SK-N-SH (cell line): ENCODE data around the gene SMS. TPM values are rescaled to one million over a fixed set of nuclear protein-coding genes. Genes with fewer than 3 reads are reported as not detected.

ENCODE experiments used
- CTCF ChIA-PET: fragments of 300-600, 350-600 bp; formaldehyde crosslinking; extraction: SDS; loops from one replicate; lab custom pipeline; 2021; lab: Yijun Ruan, JAX
- POLR2A ChIA-PET: fragments of 350-600 bp; sonication (Branson Sonifier 250); formaldehyde crosslinking; extraction: SDS; loops from one replicate; lab custom pipeline; 2020; ENCODE audit warnings: antibody characterized with exemption, inconsistent platforms; lab: Yijun Ruan, JAX
- DNase-seq: peaks from one replicate; pipeline ENCODE4 v3.0.0; 2012
- H2AFZ ChIP-seq: fragments of 200-600 bp; sonication (generic); 2 replicates; pipeline ENCODE4 v1.8.1; 2016; ENCODE audit warnings: antibody characterized with exemption, mild to moderate bottlenecking, low read depth
- H3F3A ChIP-seq: fragments of 200-600 bp; sonication (generic); replicated peaks from 2 replicates; pipeline ENCODE3; 2016; ENCODE audit warnings: antibody characterized with exemption, mild to moderate bottlenecking; ENCODE audit not compliant: insufficient read depth
- H3K27ac ChIP-seq, 2 experiments: fragments of 200-500 bp in 1 of 2; fragments of 200-600 bp in 1 of 2; sonication (Bioruptor generic) in 1 of 2; sonication (generic), shearing (Covaris generic) in 1 of 2; 2 replicates each; pipeline versions ENCODE4 v1.5.1 to v1.6.1; 2014 to 2016; ENCODE audit warnings: low read depth in 2 of 2, inconsistent platforms in 1 of 2, low read length in 1 of 2, mild to moderate bottlenecking in 1 of 2, mixed read lengths in 1 of 2
- H3K27me3 ChIP-seq: fragments of 200-600 bp; sonication (generic), shearing (Covaris generic); 2 replicates; pipeline ENCODE4 v1.6.1; 2016; ENCODE audit warnings: mixed run types; ENCODE audit not compliant: insufficient read depth
- H3K36me3 ChIP-seq, 2 experiments: fragments of 200-500 bp in 1 of 2; fragments of 200-600 bp in 1 of 2; sonication (Bioruptor generic) in 1 of 2; sonication (generic) in 1 of 2; replicated peaks in 1 of 2; 2 replicates each; pipeline versions ENCODE3 to v1.5.1; 2014 to 2016; ENCODE audit warnings: low read length in 1 of 2, mild to moderate bottlenecking in 1 of 2; ENCODE audit not compliant: insufficient read depth in 2 of 2, control insufficient read depth in 1 of 2
- H3K4me1 ChIP-seq, 2 experiments: fragments of 200-500 bp in 1 of 2; fragments of 200-600 bp in 1 of 2; sonication (Bioruptor generic) in 1 of 2; sonication (generic), shearing (Covaris generic) in 1 of 2; 2 replicates each; pipeline versions ENCODE4 v1.5.1 to v1.6.1; 2014 to 2016; ENCODE audit warnings: low read depth in 1 of 2, low read length in 1 of 2, mixed run types in 1 of 2; ENCODE audit not compliant: insufficient read depth in 2 of 2, control insufficient read depth in 1 of 2
- H3K4me2 ChIP-seq: fragments of 200-600 bp; sonication (generic), shearing (Covaris generic); 2 replicates; pipeline ENCODE4 v1.6.1; 2017; ENCODE audit warnings: mixed run types
- H3K4me3 ChIP-seq, 2 experiments: fragments of 200-500 bp in 1 of 2; fragments of 200-600 bp in 1 of 2; sonication (Bioruptor generic) in 1 of 2; sonication (generic), shearing (Covaris generic) in 1 of 2; 2 replicates each; pipeline versions ENCODE4 v1.5.1 to v1.8.1; 2014 to 2016; ENCODE audit warnings: low read depth in 2 of 2, inconsistent platforms in 1 of 2, low read length in 1 of 2, mild to moderate bottlenecking in 1 of 2, mixed read lengths in 1 of 2, moderate library complexity in 1 of 2
- H3K79me2 ChIP-seq: fragments of 200-600 bp; sonication (generic); 2 replicates; pipeline ENCODE4 v1.8.1; 2017; ENCODE audit warnings: mild to moderate bottlenecking; ENCODE audit not compliant: insufficient read depth
- H3K9ac ChIP-seq: fragments of 200-600 bp; sonication (generic); 2 replicates; pipeline ENCODE4 v1.6.1; 2017; ENCODE audit warnings: mixed run types
- H3K9me2 ChIP-seq: fragments of 200-600 bp; sonication (generic); 2 replicates; pipeline ENCODE4 v1.6.1; 2017; ENCODE audit warnings: mixed run types
- H3K9me3 ChIP-seq: fragments of 200-600 bp; sonication (generic); 2 replicates; pipeline ENCODE4 v1.6.1; 2017; ENCODE audit warnings: mixed run types, mild to moderate bottlenecking, moderate library complexity
- H4K20me1 ChIP-seq: fragments of 200-600 bp; sonication (generic); 2 replicates; pipeline ENCODE4 v1.6.1; 2017; ENCODE audit warnings: mild to moderate bottlenecking, mixed run types; ENCODE audit not compliant: insufficient read depth
- CHD2 ChIP-seq: fragments of 150-350 bp; IDR thresholded peaks from 2 replicates; pipeline ENCODE4 v1.6.1; 2018; ENCODE audit warnings: low read length; ENCODE audit not compliant: partially characterized antibody
- EZH2phosphoT487 ChIP-seq: fragments of 200-600 bp; sonication (generic); IDR thresholded peaks from 2 replicates; pipeline ENCODE4 v1.6.1; 2017; ENCODE audit warnings: low read depth, mixed run types, mild to moderate bottlenecking, antibody characterized with exemption, moderate library complexity, borderline replicate concordance
- GABPA ChIP-seq: IDR thresholded peaks from 2 replicates; pipeline ENCODE4 v1.4.0; 2012; ENCODE audit warnings: low read depth, mild to moderate bottlenecking
- MEF2A ChIP-seq: IDR thresholded peaks from 2 replicates; pipeline ENCODE4 v1.4.0; 2012; ENCODE audit warnings: low read depth, borderline replicate concordance
- YY1 ChIP-seq: IDR thresholded peaks from 2 replicates; pipeline ENCODE4 v1.4.0; 2012; ENCODE audit warnings: low read depth, mild to moderate bottlenecking
- WGBS: methylation state at CpG from one replicate; pipeline ENCODE4 v1.1.6; 2017; ENCODE audit warnings: low lambda C conversion rate; 5-methylcytosine and 5-hydroxymethylcytosine counted together
- polyA plus RNA-seq, 3 experiments: library from polyadenylated mRNA; depleted of rRNA; stranded (reverse); fragments of >200 nt; gene quantifications; 2 replicates each; pipeline ENCODE4 v1.2.3, GENCODE V29; 2012
- TF ChIP-seq, protein P1 (sequence below): IDR thresholded peaks from 2 replicates; pipeline ENCODE4 v1.6.1; 2012; ENCODE audit warnings: mild to moderate bottlenecking, low read depth, low read length, moderate library complexity
- TF ChIP-seq, protein P2 (sequence below): IDR thresholded peaks from 2 replicates; pipeline ENCODE4 v1.4.0; 2012; ENCODE audit warnings: low read depth, borderline replicate concordance
- TF ChIP-seq, protein P3 (sequence below): IDR thresholded peaks from 2 replicates; pipeline ENCODE4; 2012

SMS gene
- polyA plus RNA-seq, 1 of the 3 experiments (the other 2 are of a cell fraction), result 116 TPM

DNA sequence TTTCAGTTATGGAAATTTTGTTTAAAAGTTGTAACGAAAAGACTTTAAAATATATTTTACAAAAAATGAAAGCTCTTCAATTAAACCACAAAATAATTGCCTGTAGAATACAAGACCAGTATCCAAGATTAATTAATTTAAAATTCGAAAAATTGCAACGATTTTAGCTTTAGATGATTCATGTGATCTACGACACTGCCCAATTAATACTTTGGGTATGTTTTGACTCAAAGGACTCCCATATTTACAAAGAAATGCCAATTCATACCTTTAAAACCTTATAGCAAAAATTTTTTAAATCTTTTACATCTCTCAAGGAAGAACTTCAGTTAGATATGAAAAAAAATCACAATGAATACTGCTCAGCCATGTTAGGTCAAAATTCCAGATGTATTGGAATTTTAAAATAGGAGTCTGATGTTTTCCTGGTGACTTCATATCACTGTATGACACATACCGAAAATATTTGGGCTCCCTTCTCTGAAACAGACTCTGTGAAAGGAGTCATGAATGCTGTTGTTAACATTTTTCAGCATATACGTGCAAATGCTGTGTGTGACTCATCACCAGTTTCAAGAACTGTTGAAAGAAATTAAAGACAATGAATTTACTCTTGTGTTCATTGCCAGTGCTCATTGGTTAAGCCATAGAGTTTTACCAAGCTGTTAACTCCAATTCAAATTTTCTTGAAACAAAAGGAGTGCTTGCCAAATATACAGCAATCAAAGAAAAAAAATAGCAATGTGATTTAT is 13.8 kb upstream of the SMS start (continued):
- TF ChIP-seq, protein P1, sequence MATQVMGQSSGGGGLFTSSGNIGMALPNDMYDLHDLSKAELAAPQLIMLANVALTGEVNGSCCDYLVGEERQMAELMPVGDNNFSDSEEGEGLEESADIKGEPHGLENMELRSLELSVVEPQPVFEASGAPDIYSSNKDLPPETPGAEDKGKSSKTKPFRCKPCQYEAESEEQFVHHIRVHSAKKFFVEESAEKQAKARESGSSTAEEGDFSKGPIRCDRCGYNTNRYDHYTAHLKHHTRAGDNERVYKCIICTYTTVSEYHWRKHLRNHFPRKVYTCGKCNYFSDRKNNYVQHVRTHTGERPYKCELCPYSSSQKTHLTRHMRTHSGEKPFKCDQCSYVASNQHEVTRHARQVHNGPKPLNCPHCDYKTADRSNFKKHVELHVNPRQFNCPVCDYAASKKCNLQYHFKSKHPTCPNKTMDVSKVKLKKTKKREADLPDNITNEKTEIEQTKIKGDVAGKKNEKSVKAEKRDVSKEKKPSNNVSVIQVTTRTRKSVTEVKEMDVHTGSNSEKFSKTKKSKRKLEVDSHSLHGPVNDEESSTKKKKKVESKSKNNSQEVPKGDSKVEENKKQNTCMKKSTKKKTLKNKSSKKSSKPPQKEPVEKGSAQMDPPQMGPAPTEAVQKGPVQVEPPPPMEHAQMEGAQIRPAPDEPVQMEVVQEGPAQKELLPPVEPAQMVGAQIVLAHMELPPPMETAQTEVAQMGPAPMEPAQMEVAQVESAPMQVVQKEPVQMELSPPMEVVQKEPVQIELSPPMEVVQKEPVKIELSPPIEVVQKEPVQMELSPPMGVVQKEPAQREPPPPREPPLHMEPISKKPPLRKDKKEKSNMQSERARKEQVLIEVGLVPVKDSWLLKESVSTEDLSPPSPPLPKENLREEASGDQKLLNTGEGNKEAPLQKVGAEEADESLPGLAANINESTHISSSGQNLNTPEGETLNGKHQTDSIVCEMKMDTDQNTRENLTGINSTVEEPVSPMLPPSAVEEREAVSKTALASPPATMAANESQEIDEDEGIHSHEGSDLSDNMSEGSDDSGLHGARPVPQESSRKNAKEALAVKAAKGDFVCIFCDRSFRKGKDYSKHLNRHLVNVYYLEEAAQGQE, result no peak
- TF ChIP-seq EZH2phosphoT487 (no peak), MEF2A (0 out of 2 replicates have a peak, but pooled peaks have one; percentile 26), YY1 (peak; percentile 36; the same call in 1 of the 2 replicates), GABPA (no peak)
- TF ChIP-seq, protein P2, sequence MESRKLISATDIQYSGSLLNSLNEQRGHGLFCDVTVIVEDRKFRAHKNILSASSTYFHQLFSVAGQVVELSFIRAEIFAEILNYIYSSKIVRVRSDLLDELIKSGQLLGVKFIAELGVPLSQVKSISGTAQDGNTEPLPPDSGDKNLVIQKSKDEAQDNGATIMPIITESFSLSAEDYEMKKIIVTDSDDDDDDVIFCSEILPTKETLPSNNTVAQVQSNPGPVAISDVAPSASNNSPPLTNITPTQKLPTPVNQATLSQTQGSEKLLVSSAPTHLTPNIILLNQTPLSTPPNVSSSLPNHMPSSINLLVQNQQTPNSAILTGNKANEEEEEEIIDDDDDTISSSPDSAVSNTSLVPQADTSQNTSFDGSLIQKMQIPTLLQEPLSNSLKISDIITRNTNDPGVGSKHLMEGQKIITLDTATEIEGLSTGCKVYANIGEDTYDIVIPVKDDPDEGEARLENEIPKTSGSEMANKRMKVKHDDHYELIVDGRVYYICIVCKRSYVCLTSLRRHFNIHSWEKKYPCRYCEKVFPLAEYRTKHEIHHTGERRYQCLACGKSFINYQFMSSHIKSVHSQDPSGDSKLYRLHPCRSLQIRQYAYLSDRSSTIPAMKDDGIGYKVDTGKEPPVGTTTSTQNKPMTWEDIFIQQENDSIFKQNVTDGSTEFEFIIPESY, result no peak

DNA sequence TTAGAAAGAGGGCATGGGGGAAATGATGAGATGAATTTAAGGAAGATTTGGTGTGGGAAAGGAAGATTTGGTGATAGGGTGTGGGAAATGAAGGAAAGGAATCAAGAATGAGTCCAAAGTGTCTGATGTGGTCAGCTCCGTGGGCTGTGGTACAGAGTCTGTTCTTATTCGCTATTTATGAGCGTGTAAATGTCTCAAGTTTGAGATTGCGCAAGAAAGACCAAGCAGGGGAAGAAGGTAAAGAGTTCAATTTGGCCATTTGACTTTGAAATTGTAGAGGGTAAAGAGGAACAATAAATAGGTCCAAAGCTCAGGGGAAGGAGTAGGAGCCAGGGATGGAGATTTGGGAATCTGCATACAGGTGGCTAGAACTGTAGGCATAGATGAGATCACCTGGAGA is 11.3 kb upstream of the SMS start:
- no peaks in the 10 kb centered on the region for H3K27me3 ChIP-seq
- no peaks in the 10 kb centered on the region for H3K9me2 ChIP-seq

More for the DNA sequence above, 11.3 kb upstream of the SMS start:
- H3K4me3 ChIP-seq, result no peak overlapping the region
- H3K79me2 ChIP-seq, result no peaks in the 10 kb centered on the region
- H3K9ac ChIP-seq, result no peak overlapping the region
- DNase-seq, result no peak
- H3K27ac ChIP-seq, result no peak overlapping the region
- TF ChIP-seq CHD2, result no peak
- TF ChIP-seq, protein P3, sequence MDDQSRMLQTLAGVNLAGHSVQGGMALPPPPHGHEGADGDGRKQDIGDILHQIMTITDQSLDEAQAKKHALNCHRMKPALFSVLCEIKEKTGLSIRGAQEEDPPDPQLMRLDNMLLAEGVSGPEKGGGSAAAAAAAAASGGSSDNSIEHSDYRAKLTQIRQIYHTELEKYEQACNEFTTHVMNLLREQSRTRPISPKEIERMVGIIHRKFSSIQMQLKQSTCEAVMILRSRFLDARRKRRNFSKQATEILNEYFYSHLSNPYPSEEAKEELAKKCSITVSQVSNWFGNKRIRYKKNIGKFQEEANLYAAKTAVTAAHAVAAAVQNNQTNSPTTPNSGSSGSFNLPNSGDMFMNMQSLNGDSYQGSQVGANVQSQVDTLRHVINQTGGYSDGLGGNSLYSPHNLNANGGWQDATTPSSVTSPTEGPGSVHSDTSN, result no peak
- TF ChIP-seq, protein P1, result no peak
- TF ChIP-seq, all 33 proteins: peak for 0
- peaks cover 48% of the 10 kb centered on the region for H3F3A ChIP-seq
- no peaks in the 10 kb centered on the region for H3K36me3 ChIP-seq
- no peak overlapping the region for H2AFZ ChIP-seq
- WGBS, result 87% methylated on average over 4 of the region's 4 CpGs
- no peak overlapping the region for H3K4me2 ChIP-seq
- CTCF ChIA-PET, result no interaction called here
- POLR2A ChIA-PET, result no interaction called here
- peaks cover 0 to 21% of the 10 kb centered on the region in 2 experiments; a peak in 2 of 4 replicates for H3K4me1 ChIP-seq
- no peaks in the 10 kb centered on the region for H3K9me3 ChIP-seq
- H4K20me1 ChIP-seq, result no peaks in the 10 kb centered on the region
